ENCODE data around the gene GLRX3.
"Not testable (repeated sequence)": the region's sequence is repeated elsewhere in the genome, so short reads cannot be mapped to it uniquely, and the experiment has no call there.

Gene GLRX3

DNA sequence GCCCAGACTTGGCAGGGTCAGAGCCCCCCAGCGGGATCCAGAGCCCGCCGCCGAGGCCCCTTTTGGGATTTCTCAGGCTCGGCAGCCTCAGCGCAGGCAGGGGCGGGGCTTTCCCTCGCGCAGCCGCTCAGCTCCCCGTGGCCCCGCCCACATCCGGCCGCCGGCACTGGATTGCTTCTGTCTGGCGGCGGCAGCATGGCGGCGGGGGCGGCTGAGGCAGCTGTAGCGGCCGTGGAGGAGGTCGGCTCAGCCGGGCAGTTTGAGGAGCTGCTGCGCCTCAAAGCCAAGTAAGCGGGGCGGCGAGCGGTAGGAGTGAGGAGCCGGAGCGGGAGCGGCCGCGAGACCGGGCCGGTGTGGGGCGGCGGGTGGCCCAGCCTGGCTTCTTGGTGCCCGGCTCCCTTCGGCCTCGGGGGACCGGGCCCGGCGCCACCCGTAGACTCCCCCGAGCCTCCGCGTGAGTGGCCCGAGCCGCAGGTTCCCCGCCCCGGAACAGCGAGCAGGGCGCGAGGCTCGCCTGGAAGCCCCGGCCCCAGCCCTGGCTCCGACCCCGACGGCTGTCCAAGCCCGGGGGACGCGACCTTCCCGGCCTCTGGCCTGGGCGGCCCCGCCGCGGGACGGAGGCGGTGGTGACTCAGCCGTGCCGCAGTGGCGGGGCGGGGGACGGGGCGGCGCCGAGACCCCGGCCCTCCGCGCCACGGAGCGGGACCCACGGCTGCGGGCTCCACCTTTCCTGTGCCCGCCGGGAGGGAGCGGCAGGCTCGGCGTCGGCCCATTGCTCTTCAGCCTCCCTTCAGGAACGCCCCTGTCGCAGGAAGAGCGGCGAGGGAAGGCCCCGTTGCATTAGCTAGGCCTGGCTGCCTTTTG, at the start of gene GLRX3:
TSS of gene GLRX3 (plus strand) at position 166 of the 864 bp plus-strand sequence. CDS start at position 196, 30 bp downstream.
- DNase-seq (ENCODE audit: low spot score) = peak; percentile 98

DNA sequence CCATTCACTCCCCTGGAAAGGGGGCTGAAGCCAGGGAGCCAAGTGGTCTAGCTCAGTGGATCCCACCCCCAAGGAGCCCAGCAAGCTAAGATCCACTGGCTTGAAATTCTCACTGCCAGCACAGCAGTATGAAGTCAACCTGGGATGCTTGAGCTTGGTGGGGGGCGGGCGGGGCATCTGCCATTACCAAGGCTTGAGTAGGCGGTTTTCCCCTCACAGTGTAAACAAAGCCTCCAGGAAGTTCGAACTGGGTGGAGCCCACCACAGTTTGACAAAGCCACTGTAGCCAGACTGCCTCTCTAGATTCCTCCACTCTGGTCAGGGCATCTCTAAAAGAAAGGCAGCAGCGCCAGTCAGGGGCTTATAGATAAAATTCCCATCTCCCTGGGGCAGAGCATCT, 45.6 kb upstream of the GLRX3 start:
- DNase-seq (ENCODE audit: low spot score) = not testable (repeated sequence)

DNA sequence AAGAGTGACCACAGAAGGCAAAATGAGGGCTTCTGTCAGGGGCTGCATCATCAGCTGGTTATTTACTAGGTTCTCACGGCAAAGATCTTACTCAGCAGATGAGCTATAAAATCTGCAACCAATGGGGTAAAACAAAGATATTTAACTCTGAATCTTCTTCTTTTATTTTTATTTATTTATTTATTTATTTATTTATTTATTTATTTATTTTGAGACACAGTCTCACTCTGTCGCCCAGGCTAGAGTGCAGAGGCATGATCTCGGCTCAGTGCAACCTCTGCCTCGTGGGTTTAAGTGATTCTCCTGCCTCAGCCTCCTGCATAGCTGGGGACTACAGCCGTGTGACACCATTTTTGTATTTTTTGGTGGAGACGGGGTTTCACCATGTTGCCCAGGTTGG, 36.8 kb upstream of the GLRX3 start:
- no peak for DNase-seq (ENCODE audit: low spot score)

DNA sequence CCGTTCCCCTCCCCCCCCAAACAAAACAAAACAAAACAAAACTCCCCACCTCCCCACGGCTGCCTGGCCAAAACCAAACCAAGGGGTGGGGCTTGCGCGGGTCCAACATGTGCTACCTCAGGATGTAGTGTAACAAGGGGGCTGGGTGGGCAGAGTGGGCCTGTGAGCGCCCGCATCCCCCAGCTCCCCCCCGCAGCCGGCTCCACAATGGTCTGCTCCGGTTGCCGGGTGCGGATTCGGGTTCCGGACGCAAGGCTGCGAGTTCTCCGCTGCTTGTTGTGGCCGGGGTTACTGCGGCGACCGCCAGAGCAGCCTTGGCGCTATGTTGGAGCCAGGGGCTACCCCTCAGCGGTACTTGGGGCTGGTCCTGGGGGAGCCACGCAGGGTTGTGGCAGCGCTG, 30.5 kb upstream of the GLRX3 start:
- DNase-seq (ENCODE audit: low spot score) = peak; percentile 66

GRCh38 chr10:130108146-130108545, 28.0 kb upstream of the GLRX3 start:
- DNase-seq (ENCODE audit: low spot score) = not testable (repeated sequence)

DNA sequence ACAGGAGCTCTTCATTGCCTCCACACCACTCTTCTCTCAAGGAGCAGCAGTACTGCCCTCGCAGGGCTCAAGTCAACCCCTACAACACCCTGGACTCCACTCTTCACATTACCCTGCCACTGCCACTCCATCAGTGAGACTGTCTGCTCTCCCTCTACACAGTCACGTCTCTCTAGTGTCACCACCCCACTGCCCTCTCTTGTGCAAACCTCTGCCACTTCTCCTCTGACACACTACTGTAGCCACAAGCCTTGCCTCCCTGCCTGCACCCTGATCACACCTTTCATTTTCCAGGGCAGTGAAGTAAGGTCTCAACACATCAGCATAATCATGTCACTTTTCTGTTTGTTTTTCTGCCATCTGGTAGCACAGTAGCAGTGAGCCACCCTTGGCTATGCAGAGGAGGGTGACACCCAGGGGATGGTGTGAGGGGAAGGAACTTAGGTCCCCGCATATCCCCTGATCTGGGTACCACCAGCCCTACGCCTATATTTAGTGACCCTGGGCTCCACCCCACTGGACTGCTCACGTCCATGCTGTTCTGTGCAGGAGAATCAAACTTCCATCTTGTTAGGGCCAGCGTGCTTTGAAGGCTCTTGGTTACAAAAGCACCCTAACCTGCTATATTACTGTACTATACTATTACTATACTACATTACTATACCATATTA, 27.1 kb upstream of the GLRX3 start:
- DNase-seq (ENCODE audit: low spot score) = no peak

GRCh38 chr10:130109796-130110245, 26.4 kb upstream of the GLRX3 start:
- DNase-seq (ENCODE audit: low spot score) = peak; percentile 69

DNA sequence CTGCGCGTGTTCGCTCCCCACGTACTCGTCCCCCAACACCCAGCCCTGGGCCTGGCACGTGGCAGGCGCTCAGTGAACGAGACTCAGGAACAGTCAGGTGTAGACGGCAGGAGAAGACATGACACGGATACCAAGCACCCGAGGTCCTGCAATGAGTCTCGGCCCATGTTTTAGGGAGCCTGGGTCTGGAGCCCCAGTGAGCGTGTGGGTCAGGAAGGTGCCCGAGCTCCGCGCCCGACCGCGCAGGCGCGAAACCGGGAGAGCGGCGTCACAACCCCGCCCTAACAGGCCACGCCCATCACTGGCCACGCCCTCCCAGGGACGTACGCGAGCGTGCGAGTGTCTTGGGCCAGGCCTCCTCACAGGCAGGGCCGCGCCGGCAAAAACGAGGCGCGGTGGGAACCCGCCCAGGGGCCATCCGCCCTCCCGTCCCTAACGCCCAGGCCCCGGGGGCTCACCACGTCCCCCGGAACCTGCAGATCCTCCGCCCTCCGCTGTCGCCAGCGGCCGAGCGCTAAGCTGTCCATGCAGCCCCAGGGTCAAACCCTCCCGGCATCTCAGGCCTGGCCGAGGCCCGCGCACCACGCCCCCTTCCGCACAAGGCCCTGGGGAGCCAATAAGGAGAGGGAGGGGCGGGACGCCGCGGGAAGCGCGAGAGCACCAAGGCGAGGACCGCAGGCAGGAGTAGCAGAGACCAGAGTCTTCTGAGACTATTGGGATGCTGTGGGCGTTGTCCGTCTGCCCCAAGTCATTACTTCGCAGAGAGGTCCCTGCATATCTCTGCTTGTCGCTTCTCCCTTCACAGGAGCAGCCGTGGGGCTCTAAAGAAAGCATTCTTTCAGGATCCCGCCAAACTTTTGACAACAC, 25.7 kb upstream of the GLRX3 start, which contains the start of gene C10orf143:
TSS of gene C10orf143 (minus strand) at position 585 of the 867 bp plus-strand sequence. CDS start at position 527, 58 bp downstream.
- peak; percentile 92 for DNase-seq (ENCODE audit: low spot score)

- peak; percentile 92 for DNase-seq (ENCODE audit: low spot score)
These were observed 24.9 kb upstream of the GLRX3 start for GRCh38 chr10:130111113-130111851.

DNA sequence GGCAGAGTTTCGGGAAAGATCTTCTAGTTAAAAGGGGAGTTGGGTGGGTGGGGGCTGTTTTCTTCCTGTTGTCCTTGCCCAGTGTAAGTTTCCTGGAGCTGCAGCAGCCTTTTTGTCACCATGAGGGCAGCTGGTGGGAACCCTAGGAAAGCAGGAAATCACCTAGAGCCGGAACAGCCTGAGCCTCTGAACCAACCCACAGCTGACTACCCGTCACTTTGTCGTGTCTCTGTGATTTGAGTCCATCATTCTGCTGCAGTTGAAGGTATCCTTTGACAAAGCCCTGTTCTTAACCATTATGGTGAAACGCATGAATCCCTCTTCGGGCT, 24.4 kb upstream of the GLRX3 start:
- DNase-seq (ENCODE audit: low spot score) = no peak

GRCh38 chr10:130112821-130113220, 23.4 kb upstream of the GLRX3 start:
- no peak for DNase-seq (ENCODE audit: low spot score)

GRCh38 chr10:130116942-130117341, 19.2 kb upstream of the GLRX3 start:
- not testable (repeated sequence) for DNase-seq (ENCODE audit: low spot score)

DNA sequence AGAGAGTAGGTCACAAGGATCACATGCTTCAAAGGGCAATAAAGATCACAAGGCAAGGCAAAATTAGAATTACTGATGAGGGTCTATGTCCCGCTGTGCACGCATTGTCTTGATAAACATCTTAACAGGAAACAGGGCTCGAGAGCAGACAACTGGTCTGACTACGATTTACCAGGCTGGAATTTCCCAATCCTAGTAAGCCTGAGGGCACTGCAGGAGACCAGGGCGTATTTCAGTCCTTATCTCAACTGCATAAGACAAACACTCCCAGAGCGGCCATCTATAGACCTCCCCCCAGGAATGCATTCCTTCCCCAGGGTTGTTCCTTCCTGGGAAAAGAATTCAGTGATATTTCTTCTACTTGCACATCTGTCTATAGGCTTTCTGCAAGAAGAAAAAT, 18.7 kb upstream of the GLRX3 start:
- not testable (repeated sequence) for DNase-seq (ENCODE audit: low spot score)

GRCh38 chr10:130121486-130122079, 14.6 kb upstream of the GLRX3 start:
- no peak for DNase-seq (ENCODE audit: low spot score)

DNA sequence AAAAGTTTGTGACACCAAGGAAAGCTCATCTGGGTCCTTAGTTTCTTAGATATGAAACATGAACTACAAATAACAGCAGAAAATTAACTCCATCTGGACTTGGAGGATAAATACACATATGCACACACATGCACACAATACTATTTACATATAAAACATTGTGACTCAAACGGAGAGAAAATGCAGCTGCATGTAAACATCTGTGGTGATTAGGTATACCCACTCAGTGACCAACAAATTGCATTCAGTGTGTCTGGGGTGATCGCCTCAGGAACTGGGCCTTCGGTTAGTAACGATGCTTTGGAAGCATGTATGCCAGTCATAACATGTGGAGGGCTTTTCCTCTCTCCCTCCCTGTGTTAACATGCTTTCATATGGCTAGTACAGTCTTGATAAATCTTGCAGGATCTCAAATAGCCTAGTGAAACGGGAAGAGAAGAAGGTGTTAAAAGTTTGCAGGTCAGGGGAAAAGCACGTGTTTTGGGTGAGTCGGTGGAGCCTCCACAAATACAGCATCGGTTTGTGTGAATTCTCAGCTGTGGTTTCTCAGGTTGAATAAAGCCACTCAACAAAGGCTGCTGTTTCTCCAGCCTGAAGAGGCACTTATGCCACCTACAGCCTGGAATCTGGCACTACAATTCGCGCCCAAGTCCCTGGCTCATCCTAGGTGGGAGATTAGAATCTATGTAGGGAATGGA, 8.7 kb upstream of the GLRX3 start:
- DNase-seq (ENCODE audit: low spot score) = peak; percentile 85

GRCh38 chr10:130128062-130128781, 8.0 kb upstream of the GLRX3 start:
- no peak for DNase-seq (ENCODE audit: low spot score)

DNA sequence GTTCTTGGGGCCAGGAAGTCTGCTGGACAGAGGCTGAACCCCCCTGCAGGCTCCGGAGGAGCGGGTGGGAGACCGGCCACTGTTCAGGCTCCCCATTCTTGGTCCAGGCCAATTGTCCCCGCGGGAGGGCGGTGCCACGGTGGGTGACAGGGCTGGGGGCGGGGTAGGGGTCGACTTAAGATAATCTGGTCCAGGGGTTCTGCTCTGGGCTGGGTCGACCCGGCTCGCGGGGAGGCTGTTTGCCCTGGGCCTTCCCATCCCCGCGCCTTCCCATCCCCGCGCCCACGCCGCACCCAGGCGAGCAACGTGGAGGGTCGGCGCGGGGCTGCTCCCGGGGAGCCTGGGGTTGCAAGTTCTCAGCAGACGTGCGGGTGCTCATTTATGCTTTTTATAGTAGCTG, 7.3 kb upstream of the GLRX3 start:
- no peak for DNase-seq (ENCODE audit: low spot score)

GRCh38 chr10:130135676-130136225, 440 bp upstream of the GLRX3 start:
- no peak for DNase-seq (ENCODE audit: low spot score)

DNA sequence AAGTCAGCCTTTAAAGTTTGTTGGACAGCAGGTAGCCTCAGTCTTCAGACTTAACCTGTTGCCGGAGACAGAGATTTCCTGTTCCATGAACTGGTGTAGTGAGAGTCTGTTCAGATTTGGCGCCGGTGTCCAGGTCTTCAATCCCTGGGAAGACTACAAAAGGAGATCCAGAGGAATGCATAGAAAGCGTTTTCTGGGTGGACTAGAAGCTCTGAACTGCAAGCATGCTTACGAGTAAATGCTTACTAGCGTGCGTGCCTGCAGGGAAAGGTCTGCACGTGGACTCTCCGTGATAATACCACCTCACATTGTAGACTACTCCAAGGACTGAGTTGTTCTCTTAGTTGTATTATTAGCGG, 878 bp downstream of the GLRX3 start:
- DNase-seq (ENCODE audit: low spot score) = no peak

Measured in iPS-NIHi11 (cell line).